ENCODE measurements around the gene TLK2.

DNA sequence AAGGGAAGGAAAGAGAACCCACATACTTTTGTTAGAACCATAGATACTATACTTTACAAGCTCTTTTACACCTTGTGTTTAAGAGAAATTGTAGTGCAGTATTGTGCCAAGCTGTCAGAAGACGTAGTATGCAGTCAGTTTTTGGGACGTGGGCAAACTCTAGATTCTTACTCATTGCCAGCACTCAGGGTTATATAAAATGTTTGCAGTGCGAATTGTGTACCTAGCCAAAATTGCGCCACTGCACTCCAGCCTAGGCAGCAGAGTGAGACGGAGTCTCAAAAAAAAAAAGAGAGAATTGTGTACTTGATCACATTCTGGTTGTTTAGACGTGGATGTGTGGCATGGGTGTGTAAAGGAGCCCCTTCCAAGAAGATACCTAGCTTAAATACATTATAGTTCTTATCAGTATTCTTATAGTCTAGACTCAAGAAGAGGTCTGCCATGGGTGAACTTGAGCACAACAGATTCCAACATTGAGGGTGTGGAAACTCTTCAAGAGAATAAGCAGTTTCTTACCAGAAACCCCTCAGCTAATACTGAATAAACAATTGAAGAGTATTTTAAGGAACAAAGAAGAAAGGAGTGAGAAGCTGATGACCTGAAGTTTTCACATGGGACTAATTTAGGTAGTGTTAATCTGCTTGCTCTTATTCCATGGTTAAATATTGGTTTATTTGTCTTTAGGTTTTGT lies 121.5 kb downstream of the TLK2 start:
- TF ChIP-seq EZH2 (IDR thresholded peaks at IDR 0.05; ENCODE audit: borderline replicate concordance, low read length), result no peak
- TF ChIP-seq, protein P1, sequence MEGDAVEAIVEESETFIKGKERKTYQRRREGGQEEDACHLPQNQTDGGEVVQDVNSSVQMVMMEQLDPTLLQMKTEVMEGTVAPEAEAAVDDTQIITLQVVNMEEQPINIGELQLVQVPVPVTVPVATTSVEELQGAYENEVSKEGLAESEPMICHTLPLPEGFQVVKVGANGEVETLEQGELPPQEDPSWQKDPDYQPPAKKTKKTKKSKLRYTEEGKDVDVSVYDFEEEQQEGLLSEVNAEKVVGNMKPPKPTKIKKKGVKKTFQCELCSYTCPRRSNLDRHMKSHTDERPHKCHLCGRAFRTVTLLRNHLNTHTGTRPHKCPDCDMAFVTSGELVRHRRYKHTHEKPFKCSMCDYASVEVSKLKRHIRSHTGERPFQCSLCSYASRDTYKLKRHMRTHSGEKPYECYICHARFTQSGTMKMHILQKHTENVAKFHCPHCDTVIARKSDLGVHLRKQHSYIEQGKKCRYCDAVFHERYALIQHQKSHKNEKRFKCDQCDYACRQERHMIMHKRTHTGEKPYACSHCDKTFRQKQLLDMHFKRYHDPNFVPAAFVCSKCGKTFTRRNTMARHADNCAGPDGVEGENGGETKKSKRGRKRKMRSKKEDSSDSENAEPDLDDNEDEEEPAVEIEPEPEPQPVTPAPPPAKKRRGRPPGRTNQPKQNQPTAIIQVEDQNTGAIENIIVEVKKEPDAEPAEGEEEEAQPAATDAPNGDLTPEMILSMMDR (conservative IDR thresholded peaks at IDR 0.05 in 1 of 2, IDR thresholded peaks at IDR 0.05 in 1 of 2; ENCODE audit: extremely low read depth in 1 of 2, insufficient read depth in 1 of 2, low read depth in 1 of 2, low read length in 2 of 2), result no peak
